HG02938 (cell line): ENCODE data around the gene CAT.
A peak's percentile ranks its signal among the peaks of the same experiment; 100 is the strongest.

ENCODE experiments used
- ATAC-seq: cut with Tn5 transposase; IDR thresholded peaks from one replicate; pipeline ENCODE4 v1.9.1; 2021; ENCODE audit warnings: mild to moderate bottlenecking, moderate library complexity; ENCODE audit not compliant: unreplicated experiment

Gene CAT

DNA sequence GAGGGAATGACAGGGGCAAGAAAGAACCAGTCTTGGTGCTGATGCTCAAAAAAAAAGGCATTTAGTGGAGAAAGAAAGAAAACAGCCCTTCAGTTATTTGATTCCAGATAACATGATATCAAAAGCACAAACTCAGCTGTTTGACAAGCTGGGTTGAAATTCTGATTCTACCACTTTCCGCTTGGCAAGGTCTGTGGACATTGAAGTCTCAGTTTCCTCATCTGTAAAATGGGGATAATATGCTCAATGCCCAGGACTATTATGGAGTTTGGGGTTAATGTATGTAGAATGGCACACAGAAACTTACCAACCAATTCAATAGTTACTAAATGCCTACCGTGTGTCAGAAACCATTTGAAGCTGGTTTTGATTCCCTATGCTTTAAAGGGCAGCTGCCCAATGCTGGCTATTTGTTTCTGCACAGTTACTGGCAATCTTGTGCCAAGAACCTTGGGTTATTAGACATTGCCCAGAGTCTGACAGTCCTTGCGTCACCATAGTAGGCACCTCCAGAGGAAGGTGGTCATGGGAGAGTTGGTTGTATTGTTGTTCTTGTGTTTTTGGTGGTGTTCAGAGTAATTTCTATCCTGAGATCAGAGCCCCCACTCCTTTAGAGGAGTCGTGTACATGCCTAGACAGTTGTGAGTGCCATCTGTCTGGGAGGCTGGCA is 55.3 kb downstream of the CAT start:
- ATAC-seq, result no peak

DNA sequence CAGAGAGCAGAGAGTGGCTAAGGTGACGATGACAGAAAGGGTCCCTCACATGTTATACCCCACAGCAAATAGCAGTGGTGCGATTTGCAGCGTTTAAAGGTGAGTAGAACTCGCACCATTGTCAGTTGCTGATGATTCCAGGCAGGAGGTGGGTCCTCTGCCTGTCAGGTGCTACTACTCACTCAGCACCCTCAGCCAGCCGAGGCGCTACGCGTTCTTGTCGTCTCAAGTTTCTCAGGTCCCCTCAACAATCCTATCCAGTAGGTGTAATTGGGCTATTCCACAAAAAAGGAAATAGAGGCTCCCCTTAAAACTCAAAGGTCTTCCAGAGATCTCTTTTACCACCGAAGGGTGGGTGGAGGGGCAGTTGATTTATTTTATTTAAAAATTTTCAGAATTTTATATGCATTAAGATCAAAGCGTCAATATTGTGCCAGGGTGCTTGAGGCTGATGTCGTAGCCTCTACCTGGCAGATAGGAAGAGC is 56.5 kb downstream of the CAT start:
- no peak for ATAC-seq

DNA sequence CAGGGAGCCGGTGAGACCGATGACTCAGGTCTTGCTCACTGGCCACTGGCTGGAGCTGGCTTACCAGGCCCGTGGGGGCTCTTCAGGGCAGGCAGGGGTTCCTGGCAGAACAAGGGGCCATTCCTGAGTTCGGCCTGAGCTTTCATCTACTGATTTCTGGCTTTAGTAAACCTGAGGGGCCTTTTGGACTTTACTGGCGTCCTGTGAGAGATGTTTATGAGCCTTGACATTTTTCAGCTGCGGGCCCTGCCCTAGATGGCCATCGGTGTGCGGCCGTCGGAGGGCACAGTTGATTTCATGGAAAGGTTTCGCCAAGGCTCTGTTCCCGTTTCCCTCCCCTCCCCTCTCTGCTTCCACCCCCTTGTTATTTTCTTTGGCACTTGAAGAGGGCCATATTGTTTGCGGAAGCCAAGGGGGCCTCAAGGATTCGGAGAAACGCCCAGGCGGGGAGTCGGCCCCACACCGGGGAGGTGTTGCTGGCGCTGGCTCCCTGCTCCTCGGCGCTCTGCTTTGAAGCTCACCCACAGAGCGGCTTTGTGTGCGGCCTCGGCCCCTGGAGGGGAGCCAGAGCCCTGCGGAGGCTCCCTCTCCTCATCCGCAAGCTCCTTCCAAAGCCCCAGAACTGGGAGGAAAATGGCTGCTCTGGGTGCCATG is 57.1 kb downstream of the CAT start:
- ATAC-seq, result no peak

DNA sequence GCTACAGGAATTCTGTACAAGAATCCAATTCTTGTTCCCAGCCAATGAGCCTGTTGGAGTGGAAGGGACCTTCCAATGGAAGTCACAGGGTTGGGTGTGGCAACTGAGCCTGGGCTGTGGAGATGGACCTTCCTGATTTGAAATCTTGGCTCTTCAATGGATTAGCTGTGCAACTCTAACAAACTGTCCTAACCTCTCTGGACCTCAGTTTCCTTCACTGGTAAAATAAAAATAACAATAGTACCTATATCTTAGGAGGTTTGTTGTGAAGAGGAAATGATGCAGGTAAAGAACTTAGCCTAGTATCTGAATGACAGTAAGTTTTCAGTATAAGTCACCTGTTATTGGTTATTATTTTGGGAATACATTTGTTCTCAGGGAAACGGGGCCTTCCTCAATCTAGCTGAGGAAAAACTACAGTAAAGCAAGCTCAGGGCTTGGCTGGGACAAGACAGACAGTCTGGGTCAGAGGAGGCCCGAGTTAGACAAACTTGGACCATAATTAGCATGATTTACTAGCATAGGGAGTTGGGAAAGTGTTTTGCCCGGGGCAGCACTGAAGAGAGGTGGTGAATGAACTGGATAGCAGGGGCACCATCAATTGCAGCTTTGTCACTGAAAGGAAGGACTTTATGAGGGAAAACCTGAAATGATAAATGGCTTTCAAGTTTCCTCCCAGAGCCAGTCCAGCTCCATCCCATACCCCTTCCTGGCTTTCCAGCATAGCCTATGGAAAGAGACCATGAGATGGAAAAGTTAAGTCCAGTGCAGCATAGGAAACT is 61.2 kb downstream of the CAT start:
- ATAC-seq, result no peak

DNA sequence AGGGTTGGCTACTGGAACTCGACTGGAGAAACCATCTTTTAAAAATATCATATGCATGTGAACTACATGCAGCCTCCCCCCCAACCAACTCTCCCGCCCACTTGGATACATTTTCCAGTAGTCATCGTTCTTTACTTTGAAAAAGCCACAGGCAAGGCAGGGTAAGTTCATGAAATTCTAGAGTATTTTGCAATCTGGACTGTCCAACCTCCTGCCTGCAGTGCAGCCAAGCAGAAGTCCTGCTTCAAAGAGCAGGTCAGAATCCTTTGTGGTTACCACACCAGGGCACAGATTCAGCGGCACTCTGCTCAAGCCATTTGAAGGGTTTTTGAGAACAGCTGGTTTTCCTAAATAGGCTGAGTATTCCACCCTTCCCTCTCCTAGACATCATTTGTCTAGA is 62.8 kb downstream of the CAT start:
- no peak for ATAC-seq

DNA sequence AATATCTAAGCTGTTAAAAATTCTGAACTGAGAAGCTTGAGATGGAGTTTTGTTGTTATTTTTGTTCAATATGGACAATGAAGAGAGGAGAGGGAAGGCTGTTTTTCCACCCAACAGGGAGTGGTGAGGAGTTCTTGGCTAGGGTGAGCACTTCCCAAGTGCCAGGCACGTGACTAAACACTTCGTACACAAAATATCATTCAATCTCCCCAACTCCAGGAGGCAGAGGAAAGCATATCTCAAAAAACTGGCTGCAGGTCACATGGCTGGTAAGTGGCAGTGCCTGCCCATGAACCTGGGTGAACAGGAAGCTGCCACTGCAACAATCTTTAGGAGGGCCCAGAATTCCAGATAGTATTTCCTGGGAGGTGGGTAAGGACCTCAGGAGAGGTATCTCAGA is 63.2 kb downstream of the CAT start:
- no peak for ATAC-seq

DNA sequence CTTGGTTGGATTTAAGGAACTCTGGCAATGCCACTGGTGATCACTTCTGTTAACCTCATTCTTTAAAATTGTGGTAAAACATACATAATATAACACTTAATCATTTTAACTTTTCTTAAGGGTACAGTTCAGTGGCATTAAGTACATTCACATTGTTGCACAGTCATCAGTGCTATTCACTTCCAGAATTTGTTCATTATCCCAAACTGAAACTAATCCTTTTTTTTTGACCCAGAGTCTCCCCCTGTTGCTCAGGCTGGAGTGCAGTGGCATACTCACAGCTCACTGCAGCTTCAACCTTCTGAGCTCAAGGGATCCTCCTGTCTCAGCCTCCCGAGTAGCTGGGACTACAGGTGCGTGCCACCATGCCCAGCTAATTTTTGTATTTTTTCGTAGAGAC is 64.2 kb downstream of the CAT start:
- ATAC-seq, result no peak

DNA sequence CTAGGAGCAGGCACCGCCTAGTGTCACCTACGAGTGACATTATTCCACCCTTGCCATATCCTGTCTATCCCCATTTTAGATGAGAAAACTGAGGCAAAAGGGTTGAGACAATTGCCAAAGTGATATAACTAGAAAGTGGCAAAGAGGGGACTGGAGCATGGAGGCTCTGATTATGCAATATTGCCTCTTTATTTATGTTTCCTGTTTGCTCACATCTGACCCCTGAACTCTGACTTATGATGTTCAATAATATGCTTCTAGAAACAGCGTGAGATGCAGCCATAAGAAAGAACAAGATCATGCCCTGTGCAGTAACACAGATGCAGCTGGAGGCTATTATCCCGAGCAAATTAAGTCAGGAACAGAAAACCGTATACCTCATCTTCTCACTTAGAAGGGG is 67.1 kb downstream of the CAT start:
- ATAC-seq, result no peak

DNA sequence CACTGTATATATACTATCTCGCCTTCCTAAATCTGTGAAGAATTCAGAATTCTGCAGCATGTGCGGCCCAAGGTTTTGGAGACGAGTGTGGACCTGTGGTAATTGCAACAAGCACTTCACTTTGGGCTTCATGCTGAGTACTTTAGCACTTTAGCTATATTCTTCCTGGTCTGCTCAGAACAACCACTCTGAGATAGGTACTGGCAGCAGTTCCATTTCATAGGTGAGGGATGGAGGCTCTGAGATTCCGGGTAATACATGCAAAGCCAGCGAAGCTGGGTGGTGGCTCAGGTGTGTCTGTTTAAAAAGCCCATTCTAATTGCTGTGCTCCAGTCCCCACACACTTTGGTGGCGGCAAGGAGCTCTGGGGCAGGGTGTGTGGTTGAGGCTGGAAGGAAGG is 68.4 kb downstream of the CAT start:
- no peak for ATAC-seq

DNA sequence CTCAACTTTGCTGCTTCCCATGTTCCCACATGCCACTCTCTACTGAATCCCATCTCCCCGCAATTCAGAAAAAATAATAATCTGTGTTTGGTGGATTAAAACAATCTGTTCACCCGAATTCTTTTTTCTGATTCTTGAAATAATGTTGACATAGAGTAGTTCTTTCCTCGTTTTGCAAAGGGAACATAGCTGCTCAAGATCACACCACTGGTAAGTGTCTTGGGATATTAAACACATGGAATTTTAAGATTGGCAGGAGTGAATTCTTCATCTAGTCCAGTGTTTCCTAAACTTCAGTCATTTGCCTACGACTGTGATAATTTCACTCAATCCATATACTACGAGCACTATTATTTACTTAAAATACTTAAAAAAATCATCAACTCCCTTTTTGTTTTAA is 68.9 kb downstream of the CAT start:
- ATAC-seq, result no peak

DNA sequence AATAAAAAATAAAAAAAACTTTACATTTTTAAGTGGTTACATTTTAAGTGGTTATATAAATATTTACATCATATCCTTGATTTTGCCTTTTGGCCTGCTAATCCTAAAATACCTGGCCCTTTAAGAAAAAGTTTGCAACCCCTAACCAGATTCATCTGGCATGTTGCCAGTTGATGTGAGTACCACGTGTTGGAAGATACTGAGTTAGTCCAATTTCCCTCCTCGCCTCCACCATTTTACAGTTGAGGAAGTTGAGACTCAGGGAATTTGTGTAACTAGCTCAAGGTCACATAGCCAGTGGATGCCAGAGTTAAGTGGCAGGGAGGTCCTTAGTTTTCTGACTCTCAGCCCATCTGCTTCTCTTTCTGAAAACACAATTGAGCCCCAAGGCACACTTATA is 69.8 kb downstream of the CAT start:
- ATAC-seq, result no peak

DNA sequence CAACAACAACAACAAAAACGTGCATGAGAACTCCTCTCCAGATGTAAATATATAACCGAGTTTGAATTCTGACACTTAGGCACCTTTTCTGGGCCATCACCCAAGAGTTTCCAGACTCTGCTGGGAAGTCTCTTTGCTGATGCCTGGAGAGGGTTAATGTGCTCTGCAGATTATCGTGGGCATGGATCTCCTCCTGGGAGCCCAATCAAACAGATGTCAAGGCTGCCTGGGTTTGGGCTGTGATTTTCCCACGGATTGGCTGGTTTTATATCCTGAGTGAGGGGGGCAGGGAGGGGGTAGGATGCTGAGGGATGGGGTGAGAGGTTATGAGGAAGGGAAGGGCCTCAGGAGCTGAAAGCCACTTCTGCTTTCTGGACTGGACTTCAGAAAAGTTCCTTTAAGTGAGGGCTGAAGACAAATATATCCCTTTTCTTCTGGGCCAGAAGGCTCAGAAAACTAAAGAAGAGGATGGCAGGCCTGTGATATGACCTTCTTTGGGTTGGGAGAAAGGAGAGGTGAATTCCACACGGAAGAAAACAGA is 70.7 kb downstream of the CAT start:
- no peak for ATAC-seq

DNA sequence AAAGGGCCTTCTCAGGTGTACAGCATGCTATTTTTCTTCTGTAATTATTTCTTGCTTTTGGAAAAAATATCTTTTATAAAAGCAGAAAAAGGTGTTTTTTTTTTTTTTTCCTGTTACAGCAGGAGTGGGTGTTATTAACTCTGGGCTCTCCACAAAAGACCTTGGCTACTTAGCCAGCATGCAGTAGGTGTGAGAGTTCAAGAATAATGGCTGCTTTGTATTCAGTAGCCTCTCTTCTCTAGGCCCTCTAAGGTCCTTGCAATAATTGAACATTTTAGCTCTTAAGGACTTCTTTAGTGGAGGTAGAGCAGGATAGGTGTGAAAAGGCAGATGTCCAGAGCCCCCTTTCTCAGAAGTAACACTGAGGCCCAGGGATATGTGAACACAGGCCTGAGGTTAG is 71.5 kb downstream of the CAT start:
- ATAC-seq, result no peak

DNA sequence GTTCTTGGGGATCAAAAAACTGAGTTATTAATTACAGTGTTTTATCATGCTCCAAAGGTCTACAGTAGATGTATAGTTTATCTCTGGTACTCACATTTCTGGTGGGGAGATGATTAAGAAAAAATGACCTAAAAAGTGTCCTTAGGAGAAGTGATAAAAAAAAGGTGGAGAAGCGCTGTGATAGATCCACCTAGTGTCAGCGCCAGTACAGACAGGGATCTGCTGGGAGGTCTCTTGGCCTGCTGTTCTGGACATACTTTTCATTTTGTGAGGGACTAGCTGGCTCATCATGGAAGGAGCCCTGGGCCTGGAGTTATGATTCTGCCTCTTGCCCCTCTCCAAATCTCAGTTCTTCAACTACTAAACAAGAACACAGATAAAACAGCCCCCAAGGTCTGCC is 71.9 kb downstream of the CAT start:
- no peak for ATAC-seq

DNA sequence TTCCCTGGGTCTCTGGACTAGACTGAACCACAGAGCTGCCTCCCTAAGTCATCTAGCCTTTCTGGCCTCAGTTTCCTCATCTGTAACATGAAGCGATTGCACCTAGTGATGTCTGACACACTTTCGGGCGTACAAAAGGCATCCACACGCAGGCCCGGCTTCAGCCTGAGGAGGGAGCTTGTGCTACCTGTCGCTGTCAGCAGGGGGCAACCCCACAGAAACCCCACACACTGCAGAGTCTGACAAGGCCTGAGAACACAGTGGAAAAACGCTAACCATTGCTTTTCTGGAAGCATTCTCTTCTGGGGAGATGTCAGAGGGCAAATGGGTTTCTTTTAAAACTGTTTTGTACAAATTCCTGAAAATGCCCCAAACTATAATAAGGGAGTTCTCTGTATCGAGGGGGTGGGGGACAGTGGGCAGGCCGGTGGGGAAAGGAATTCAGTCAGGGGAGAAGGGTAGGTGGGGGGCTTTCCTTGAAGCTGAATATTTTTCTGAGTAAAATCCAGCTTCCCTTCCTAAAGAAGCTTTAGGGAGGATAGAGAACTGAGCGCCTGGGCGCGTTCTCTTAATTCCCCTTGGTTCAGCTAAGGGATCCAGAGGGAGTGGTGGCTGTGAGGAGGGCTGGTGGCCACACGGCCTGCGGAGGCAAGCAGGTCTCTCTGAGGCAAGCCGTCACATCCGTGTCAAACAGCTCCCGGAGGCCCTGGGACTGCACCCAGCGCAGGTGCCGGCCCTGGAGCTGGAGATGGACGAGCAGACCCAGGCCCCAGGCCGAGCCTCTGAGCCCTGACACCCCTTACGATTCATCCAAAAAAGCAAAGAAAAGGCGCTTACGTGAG is 74.3 kb downstream of the CAT start:
- peak; percentile 91 for ATAC-seq

DNA sequence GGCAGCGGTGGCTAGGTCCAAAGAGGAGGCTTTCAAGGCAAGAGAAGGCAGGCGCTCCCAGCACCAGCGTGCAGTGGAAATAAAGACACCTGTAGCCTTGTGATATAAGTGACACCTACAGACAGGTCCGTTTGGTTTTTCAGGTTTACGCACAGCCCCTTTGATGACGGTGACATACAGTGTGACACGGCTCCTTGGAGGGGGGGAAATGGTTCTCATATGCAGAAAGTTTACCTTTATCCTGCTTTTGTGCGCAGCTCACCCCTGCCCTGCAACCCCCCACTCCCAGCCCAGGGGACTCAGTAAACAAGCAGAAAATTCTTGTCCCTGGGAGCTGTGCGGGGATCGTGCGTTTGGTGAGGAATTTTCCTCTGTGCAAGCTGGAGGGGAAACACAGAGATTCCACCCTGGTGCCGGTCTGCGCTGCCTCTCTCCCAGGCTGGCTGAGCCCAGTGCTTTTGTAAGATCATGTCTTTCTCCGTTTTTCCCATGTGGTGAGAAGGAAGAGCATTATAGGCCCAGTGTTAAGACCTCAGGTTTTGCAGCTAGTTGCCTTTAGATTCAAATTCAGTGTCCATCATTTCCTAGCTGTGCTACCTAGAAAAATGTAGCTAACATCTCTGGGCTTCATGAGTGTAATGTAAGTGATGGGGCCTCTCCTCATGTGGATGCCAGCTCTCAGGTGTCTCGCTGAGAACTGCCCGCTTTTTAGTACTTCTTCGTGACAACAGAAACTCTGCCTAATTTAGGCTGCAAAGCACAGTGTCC is 75.1 kb downstream of the CAT start, which contains the start of gene ELF5:
TSS of gene ELF5 (minus strand) at position 113 of the 768 bp plus-strand sequence. CDS start 8,045 bp downstream, outside the sequence.
- ATAC-seq, result no peak

DNA sequence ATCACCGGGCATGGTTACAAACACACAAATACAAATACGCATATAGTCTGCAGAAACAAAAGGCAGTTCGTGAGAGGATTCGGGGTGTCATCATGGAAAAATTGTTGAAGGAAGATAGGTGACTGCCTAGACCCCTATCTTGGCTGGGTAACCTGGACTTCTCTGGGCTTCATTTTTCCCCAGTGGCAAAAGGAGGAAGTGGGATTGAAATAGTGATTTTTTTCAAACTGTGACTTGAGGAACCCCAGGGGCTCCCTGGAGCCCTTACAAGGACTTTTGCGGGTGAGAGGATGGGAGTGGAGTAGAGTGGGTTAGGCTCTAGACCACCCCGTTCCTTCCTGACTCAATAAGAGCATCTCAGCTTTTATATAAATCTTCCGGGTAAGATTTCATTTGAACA is 75.9 kb downstream of the CAT start:
- no peak for ATAC-seq

DNA sequence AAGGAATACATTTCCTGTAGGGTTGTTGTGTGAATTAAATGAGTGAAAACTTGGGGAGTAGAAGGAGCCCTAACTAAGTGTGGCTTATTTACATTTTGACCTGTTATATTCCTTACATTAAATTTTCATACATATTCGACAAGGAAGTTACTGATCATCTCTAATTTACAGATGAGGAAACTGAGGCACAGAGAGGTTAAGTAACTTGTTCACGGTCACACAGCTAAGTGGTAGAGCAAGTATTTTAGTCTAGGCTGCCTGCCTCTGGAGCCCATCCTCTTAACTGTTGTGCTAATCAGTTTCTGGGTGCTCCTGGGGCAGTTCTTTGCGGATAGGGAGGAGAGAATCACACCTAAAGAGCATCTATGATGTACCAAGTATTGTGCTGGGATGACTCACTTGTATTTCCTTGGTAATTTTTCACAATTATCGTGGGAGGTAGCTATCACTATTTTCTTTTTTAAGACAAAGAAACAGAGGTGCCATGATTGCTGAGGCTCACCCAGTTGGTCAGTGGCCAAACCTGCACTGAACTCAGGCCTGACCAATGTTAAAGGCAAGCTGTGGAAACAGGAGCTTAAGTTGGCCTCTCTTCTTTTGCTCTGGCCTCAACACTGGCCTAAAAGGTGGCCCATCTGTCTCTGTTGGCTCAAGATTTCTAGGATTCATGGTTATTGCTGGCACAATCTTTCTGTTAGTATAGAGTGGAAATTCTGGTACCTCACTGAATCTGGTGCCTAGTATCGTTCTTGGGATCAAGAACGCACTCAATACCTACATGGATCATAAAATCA is 77.7 kb downstream of the CAT start:
- no peak for ATAC-seq

DNA sequence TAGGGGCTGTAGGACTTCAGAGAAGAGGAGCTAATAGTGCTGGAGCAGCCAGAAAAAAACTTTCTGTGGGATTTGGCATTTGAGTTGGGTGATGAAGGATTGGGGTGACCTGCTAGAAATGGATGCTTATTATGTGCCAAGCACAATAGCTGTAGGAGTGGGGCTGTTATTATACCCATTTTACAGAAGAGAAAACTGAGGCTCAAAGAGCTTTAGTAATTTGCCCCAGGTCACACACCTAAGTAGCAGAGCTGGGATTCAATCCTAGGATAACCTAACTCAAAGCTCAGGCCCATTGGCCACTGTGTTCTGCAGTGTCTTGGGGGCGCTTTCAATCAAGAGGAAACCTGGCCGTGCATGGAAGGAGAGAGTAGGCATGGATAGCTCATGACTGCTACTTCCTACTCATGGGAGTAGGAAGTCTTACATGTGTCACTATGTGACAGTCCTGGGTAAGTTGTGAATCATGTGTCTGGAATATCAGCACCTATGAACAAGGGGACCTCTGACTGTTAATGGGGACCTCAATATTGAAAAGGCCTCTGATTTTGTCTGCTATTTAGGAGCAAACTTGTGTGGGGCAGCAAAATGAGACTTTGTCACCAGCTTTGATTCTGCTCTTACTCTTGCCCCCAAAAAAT is 81.0 kb downstream of the CAT start:
- no peak for ATAC-seq
